Bronchial epithelial cell (primary cell): ENCODE measurements around the gene STK38. TPM values are rescaled to one million over a fixed set of nuclear protein-coding genes. Genes with fewer than 3 reads are reported as not detected.

Experiments used
- DNase-seq: peaks from one replicate; pipeline ENCODE4 v3.0.0-alpha.2; 2010; ENCODE audit warnings: low read depth
- FAIRE-seq: peaks from 2 replicates; lab custom pipeline; 2011; peaks lifted over from hg19 to GRCh38; lab: Jason Lieb, UNC
- H3K27me3 ChIP-seq: 2 replicates; pipeline ENCODE4 v1.5.1; 2011; ENCODE audit warnings: low read length; ENCODE audit not compliant: control insufficient read depth, insufficient read depth
- H3K36me3 ChIP-seq: 2 replicates; pipeline ENCODE4 v1.5.1; 2011; ENCODE audit warnings: low read length; ENCODE audit not compliant: control insufficient read depth, insufficient read depth
- H3K4me3 ChIP-seq: 2 replicates; pipeline ENCODE4 v1.5.1; 2011; ENCODE audit warnings: mild to moderate bottlenecking, low read depth, low read length, control low read depth
- CTCF ChIP-seq: IDR thresholded peaks from 2 replicates; pipeline ENCODE4 v1.5.1; 2011; ENCODE audit warnings: mild to moderate bottlenecking, moderate library complexity, low read length, control low read depth, inconsistent platforms; ENCODE audit not compliant: insufficient read depth, severe bottlenecking
- total RNA-seq: library from RNA; depleted of rRNA; stranded (reverse); fragments of >200 nt; gene quantifications from 2 replicates; pipeline ENCODE4 v1.2.1, GENCODE V29; 2014

STK38 gene
- total RNA-seq, 1 donor from 2014 or later, result 13.7 TPM

DNA sequence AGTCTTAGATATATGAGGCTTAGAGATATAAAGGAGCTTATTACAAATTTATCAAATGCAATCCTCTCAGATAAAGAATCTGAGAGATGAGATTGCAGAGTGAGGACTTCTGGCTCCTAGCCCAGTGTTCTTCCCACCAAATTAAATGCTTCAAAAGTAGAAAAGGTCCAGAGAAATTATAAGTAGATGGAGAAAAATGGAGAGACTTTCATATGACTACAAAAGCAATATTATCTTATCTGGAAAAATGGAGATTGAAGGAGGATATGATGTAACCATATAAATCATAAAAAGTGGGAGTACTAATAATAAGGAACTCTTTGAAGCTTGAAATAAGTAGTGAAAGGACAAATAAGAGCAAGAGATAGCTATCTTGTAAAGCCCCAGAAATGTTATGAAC, 101.7 kb downstream of the STK38 start:
- peaks cover 1% of the 10 kb centered on the region for H3K36me3 ChIP-seq
- no peak for TF ChIP-seq CTCF
- H3K27me3 ChIP-seq, result no peaks in the 10 kb centered on the region
- no peak for DNase-seq
- no peak for FAIRE-seq
- no peak overlapping the region for H3K4me3 ChIP-seq

DNA sequence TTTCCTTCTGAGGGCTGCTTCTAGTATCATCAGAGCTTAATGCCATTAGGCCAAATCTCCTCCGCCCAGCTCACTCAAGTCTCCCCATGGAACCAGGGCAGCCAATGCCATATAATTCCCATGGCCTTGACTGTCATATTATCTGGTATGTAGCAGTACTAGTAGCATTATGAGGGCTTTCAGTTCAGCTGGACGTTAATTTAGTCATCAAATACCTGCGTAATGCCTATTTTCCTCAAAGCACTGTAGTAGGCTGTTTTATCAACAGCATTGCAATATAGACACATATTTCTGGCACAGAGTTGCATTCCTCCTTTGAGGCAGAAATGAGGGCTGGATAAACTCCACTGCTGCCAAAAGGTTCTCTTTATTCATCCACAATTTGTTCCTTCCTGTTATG, 102.8 kb downstream of the STK38 start:
- TF ChIP-seq CTCF, result no peak
- H3K27me3 ChIP-seq, result no peaks in the 10 kb centered on the region
- DNase-seq (peak; percentile 75), FAIRE-seq (no peak)
- H3K36me3 ChIP-seq, result peaks cover 1% of the 10 kb centered on the region
- H3K4me3 ChIP-seq, result no peak overlapping the region

Other genes starting within 250 kb of the STK38 start
- not detected in 2 replicates for gene BNIP5, start 210.6 kb downstream of the STK38 start, total RNA-seq
- gene ETV7, start 159.8 kb downstream of the STK38 start, total RNA-seq, result 0.13 TPM in 1 of 2 replicates, not detected in the other
- gene PXT1, start 104.6 kb downstream of the STK38 start, total RNA-seq, result not detected in 2 replicates
- gene KCTD20, start 104.5 kb downstream of the STK38 start, total RNA-seq, result 26.6 and 31.1 TPM in 2 replicates
- 200 and 206 TPM in 2 replicates for gene SRSF3, start 46.9 kb upstream of the STK38 start, total RNA-seq
- gene CDKN1A, start 131.2 kb upstream of the STK38 start, total RNA-seq, result 364 and 524 TPM in 2 replicates
- gene RAB44, start 150.3 kb upstream of the STK38 start, total RNA-seq, result under 0.01 TPM in 2 replicates